Common myeloid progenitor, CD34-positive (primary cell): ENCODE measurements around the gene ANTKMT.

Experiments
- CTCF ChIA-PET: fragments of 350-600 bp; sonication (Branson Sonifier 250); formaldehyde crosslinking; loops from one replicate; lab custom pipeline; 2021; ENCODE audit warnings: antibody characterized with exemption; lab: Charles Lee
- POLR2A ChIA-PET: fragments of 350-600 bp; sonication (Branson Sonifier 250); formaldehyde crosslinking; loops from one replicate; lab custom pipeline; 2021; ENCODE audit warnings: antibody characterized with exemption; lab: Charles Lee
- DNase-seq, 3 donors: peaks; one replicate each; pipeline versions ENCODE4 v3.0.0 to v3.0.0-alpha.2; 2013
- H3K27ac ChIP-seq, 2 experiments: 1 replicate in 1 of 2; 2 replicates in 1 of 2; pipeline ENCODE4 v1.7.0; 2013; ENCODE audit warnings: inconsistent platforms in 2 of 2, low read length in 2 of 2, mild to moderate bottlenecking in 2 of 2, low read depth in 1 of 2, moderate library complexity in 1 of 2; ENCODE audit not compliant: severe bottlenecking in 2 of 2, insufficient read depth in 1 of 2, poor library complexity in 1 of 2
- H3K27me3 ChIP-seq, 5 experiments: replicated peaks in 2 of 5; 1 replicate in 3 of 5; 2 replicates in 2 of 5; pipeline versions ENCODE4 v1.6.1 to v1.7.0; 2013; ENCODE audit warnings: low read length in 4 of 5, mild to moderate bottlenecking in 2 of 5, moderate library complexity in 2 of 5, inconsistent platforms in 1 of 5; ENCODE audit not compliant: insufficient read depth in 5 of 5, control insufficient read depth in 4 of 5
- H3K36me3 ChIP-seq, 4 experiments: 1 replicate in 2 of 4; 2 replicates in 2 of 4; pipeline versions ENCODE4 v1.6.1 to v1.7.0; 2013; ENCODE audit warnings: low read length in 3 of 4, control low read depth in 1 of 4, mild to moderate bottlenecking in 1 of 4; ENCODE audit not compliant: control insufficient read depth in 4 of 4, insufficient read depth in 4 of 4
- H3K4me1 ChIP-seq, 4 experiments: 1 replicate in 3 of 4; 2 replicates in 1 of 4; pipeline versions ENCODE4 v1.6.1 to v1.7.1; 2013; ENCODE audit warnings: low read length in 3 of 4, mild to moderate bottlenecking in 3 of 4, control low read depth in 1 of 4, inconsistent platforms in 1 of 4, moderate library complexity in 1 of 4; ENCODE audit not compliant: control insufficient read depth in 4 of 4, insufficient read depth in 4 of 4; ENCODE audit errors: control extremely low read depth in 1 of 4
- H3K4me3 ChIP-seq, 7 experiments: 1 replicate in 4 of 7; 2 replicates in 3 of 7; pipeline versions ENCODE4 v1.5.1 to v1.7.0; 2013; ENCODE audit warnings: mild to moderate bottlenecking in 7 of 7, low read length in 6 of 7, moderate library complexity in 6 of 7, inconsistent platforms in 2 of 7, low read depth in 2 of 7, control low read depth in 1 of 7; ENCODE audit not compliant: insufficient read depth in 4 of 7, control insufficient read depth in 1 of 7; ENCODE audit errors: extremely low read depth in 1 of 7
- H3K9me3 ChIP-seq, 5 experiments: 1 replicate in 4 of 5; 2 replicates in 1 of 5; pipeline versions ENCODE4 v1.6.1 to v1.7.1; 2013; ENCODE audit warnings: low read length in 4 of 5, mild to moderate bottlenecking in 2 of 5, inconsistent platforms in 1 of 5, low read depth in 1 of 5, moderate library complexity in 1 of 5; ENCODE audit not compliant: control insufficient read depth in 4 of 5, insufficient read depth in 2 of 5; ENCODE audit errors: control extremely low read depth in 1 of 5
- WGBS: methylation state at CpG from one replicate; pipeline ENCODE4 v1.1.5; 2013; ENCODE audit not compliant: insufficient coverage; 5-methylcytosine and 5-hydroxymethylcytosine counted together

Gene ANTKMT

GRCh38 chr16:725463-726187 lies 4.7 kb downstream of the ANTKMT start:
- no peaks in the 10 kb centered on the region for H3K9me3 ChIP-seq
- ChIA-PET CTCF (interaction anchor here (0.9 to 2.8 kb wide), 7 partner anchors 8 to 41 kb away, joined by 3 to 15 read pairs (median 4); partner anchors contain the start of gene CIAO3), POLR2A (interaction anchor here (0.6 to 1.6 kb wide), 3 partner anchors 9 to 19 kb away, joined by 3 to 4 read pairs (median 4); partner anchors contain the start of gene CIAO3)
- H3K27me3 ChIP-seq: peaks cover 0 to 10% (median 0%) of the 10 kb centered on the region in 5 experiments
- 85% methylated on average over 22 of the region's 23 CpGs for WGBS
- no peak for DNase-seq
- peaks cover 0 to 17% (median 11%) of the 10 kb centered on the region in 4 experiments for H3K36me3 ChIP-seq
- no peak overlapping the region for H3K4me3 ChIP-seq
- H3K4me1 ChIP-seq: peaks cover 0 to 35% (median 31%) of the 10 kb centered on the region in 4 experiments
- H3K27ac ChIP-seq: no peak overlapping the region

GRCh38 chr16:726188-726437 lies 5.2 kb downstream of the ANTKMT start:
- no peak overlapping the region for H3K4me3 ChIP-seq
- WGBS: 51% methylated on average over 9 of the region's 9 CpGs
- no peak for DNase-seq
- H3K4me1 ChIP-seq: peaks cover 0 to 30% (median 26%) of the 10 kb centered on the region in 4 experiments
- H3K27me3 ChIP-seq: peaks cover 0 to 10% (median 0%) of the 10 kb centered on the region in 5 experiments
- CTCF ChIA-PET: interaction anchor here (1.1 to 2.8 kb wide), 5 partner anchors 9 to 29 kb away, joined by 3 to 15 read pairs (median 4); no protein-coding TSS in a partner anchor
- H3K36me3 ChIP-seq: peaks cover 0 to 22% (median 14%) of the 10 kb centered on the region in 4 experiments
- H3K9me3 ChIP-seq: no peaks in the 10 kb centered on the region
- H3K27ac ChIP-seq: no peak overlapping the region
- POLR2A ChIA-PET: interaction anchor here (1.4 to 1.6 kb wide), 2 partner anchors 10 to 14 kb away, joined by 4 read pairs; partner anchors contain the start of gene CIAO3

GRCh38 chr16:726438-727290 lies 5.7 kb downstream of the ANTKMT start, which contains the start of the genes CCDC78 and HAGHL:
TSS of gene CCDC78 (minus strand) at chr16:726443. CDS start at chr16:726367, 76 bp downstream.
TSS of gene HAGHL (plus strand) at chr16:727106. CDS start at chr16:727510, 404 bp downstream.
- WGBS: 2% methylated on average over 68 of the region's 88 CpGs
- Histone ChIP-seq H3K4me1 (peaks cover 0 to 24% (median 22%) of the 10 kb centered on the region in 4 experiments), H3K27ac (peak within 1 kb of the TSS in 1 of 2 experiments; percentile 43), H3K36me3 (peaks cover 0 to 25% (median 17%) of the 10 kb centered on the region in 4 experiments), H3K9me3 (no peaks in the 10 kb centered on the region), H3K27me3 (peaks cover 0 to 10% (median 0%) of the 10 kb centered on the region in 5 experiments), H3K4me3 (peak within 1 kb of the TSS; percentile 31 to 83 (median 68))
- POLR2A ChIA-PET: interaction anchor here (1.4 to 1.6 kb wide), 2 partner anchors 10 to 14 kb away, joined by 4 read pairs; partner anchors contain the start of gene CIAO3
- CTCF ChIA-PET: interaction anchor here (1.1 to 2.8 kb wide), 5 partner anchors 9 to 28 kb away, joined by 3 to 15 read pairs (median 4); no protein-coding TSS in a partner anchor
- DNase-seq: peak in 2 of 3 donors; percentile 42 to 49

- WGBS: under 1% methylated on average over 51 of the region's 61 CpGs
- Histone ChIP-seq H3K27ac (peak overlapping the region in 1 of 2 experiments; percentile 43), H3K27me3 (peaks cover 0 to 10% (median 0%) of the 10 kb centered on the region in 5 experiments), H3K4me3 (peak overlapping the region; percentile 28 to 83 (median 68)), H3K9me3 (no peaks in the 10 kb centered on the region), H3K36me3 (peaks cover 0 to 30% (median 18%) of the 10 kb centered on the region in 4 experiments), H3K4me1 (peaks cover 0 to 24% (median 17%) of the 10 kb centered on the region in 4 experiments)
- peak in 1 of 3 donors; percentile 58 for DNase-seq
- POLR2A ChIA-PET: interaction anchor here (1.6 kb wide), 1 partner anchor 13 kb away, joined by 4 read pairs; the partner anchor contains the start of gene CIAO3
- CTCF ChIA-PET: interaction anchor here (2.1 to 3.5 kb wide), 2 partner anchors 9 to 17 kb away, joined by 5 to 14 read pairs; no protein-coding TSS in a partner anchor
These were observed 6.5 kb downstream of the ANTKMT start for GRCh38 chr16:727291-727977.

GRCh38 chr16:728131-728889 lies 7.4 kb downstream of the ANTKMT start:
- no peak overlapping the region for H3K27ac ChIP-seq

More at GRCh38 chr16:728131-728889, 7.4 kb downstream of the ANTKMT start:
- CTCF ChIA-PET: interaction anchor here (3.5 kb wide), 1 partner anchor 16 kb away, joined by 14 read pairs; no protein-coding TSS in a partner anchor
- Histone ChIP-seq H3K36me3 (peaks cover 3 to 38% (median 23%) of the 10 kb centered on the region in 4 experiments), H3K4me3 (peak overlapping the region in 6 of 7 experiments; percentile 25 to 83 (median 48)), H3K27me3 (peaks cover 0 to 10% (median 0%) of the 10 kb centered on the region in 5 experiments), H3K9me3 (no peaks in the 10 kb centered on the region), H3K4me1 (peaks cover 0 to 24% (median 17%) of the 10 kb centered on the region in 4 experiments)
- POLR2A ChIA-PET: interaction anchor here (1.1 kb wide), 1 partner anchor 9 kb away, joined by 3 read pairs; no protein-coding TSS in a partner anchor
- peak in 2 of 3 donors; percentile 56 to 68 for DNase-seq
- WGBS: under 1% methylated on average over 58 of the region's 80 CpGs
